Measurements from ENCODE around the gene KCNS1.
A peak's percentile ranks its signal among the peaks of the same experiment; 100 is the strongest.

Gene KCNS1

GRCh38 chr20:45109634-45110033 is 8.7 kb upstream of the KCNS1 start:
- DNase-seq = no peak

DNA sequence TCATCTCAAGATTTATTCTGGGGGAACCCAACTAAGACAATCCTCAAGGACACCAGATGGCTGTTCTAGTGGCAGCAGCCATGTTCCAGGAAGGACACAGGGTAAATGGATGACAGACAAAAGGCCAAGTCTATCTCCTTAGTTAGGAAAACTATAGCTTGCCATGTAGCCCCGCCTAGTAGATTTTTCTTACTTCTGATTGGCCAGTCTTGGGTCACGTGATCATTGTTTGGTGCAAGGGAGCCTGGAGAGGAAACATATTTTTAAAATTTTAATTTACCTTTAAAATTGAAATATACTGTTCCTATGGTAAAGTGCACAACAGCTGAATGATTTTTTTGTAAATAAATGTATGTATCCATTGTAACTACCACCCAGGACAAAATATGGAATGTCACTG is 4.4 kb upstream of the KCNS1 start:
- no peak for DNase-seq

- DNase-seq = no peak
Measured at GRCh38 chr20:45104786-45105185, 3.9 kb upstream of the KCNS1 start.

DNA sequence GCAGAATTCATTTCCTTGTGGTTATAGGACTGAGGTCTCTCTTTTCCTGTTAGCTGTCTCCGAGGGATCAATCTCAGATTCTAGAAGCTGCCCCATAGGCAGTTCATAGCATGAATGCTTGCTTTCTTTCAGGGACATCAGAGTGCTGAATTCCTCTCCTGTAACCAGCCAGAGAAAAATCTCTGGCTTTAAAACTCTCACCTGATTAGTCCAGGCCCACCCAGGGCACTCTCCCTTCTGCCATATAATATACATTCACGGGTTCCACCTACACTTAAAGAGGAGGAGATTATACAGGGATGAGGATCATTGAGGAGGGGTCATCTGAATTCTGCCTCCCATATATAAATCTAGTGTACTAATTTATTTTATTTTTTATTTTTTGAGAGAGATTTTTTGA is 2.1 kb upstream of the KCNS1 start:
- no peak for DNase-seq

GRCh38 chr20:45101333-45101850 is 465 bp upstream of the KCNS1 start:
- DNase-seq = no peak

- no peak for DNase-seq
Measured at GRCh38 chr20:45098103-45098773, 2.7 kb downstream of the KCNS1 start.

DNA sequence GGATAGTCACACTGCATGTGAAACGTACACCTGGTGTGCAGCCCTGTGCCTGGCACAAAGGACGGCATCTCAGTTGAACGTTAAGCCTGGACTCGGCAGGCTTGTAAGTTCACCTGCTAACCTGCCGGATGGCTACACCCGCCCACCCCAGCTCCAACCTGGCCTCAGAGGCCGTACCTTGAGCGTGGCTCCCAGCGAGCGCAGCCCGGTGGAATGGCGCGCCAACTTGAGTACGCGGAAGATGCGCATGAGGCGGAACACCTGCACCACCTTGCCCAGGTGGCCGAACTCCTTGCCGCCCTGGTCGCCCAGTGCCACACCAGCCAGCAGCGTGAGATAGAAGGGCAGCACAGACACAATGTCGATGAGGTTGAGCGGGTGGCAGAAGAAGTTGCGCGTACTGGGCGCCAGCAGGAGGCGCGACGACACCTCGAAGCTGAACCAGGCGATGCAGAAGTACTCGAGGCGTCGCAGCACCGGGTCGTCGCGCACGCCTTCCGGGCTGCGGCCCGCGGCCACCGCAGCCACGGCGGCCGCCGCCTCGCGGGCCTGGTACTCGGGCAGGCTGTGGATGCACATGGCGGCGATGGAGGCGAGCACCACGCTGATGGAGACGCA is 3.3 kb downstream of the KCNS1 start:
- no peak for DNase-seq

- no peak for DNase-seq
Measured at GRCh38 chr20:45096781-45097180, 4.1 kb downstream of the KCNS1 start.

- peak; percentile 76 for DNase-seq
Measured at GRCh38 chr20:45095805-45096238, 5.1 kb downstream of the KCNS1 start.

DNA sequence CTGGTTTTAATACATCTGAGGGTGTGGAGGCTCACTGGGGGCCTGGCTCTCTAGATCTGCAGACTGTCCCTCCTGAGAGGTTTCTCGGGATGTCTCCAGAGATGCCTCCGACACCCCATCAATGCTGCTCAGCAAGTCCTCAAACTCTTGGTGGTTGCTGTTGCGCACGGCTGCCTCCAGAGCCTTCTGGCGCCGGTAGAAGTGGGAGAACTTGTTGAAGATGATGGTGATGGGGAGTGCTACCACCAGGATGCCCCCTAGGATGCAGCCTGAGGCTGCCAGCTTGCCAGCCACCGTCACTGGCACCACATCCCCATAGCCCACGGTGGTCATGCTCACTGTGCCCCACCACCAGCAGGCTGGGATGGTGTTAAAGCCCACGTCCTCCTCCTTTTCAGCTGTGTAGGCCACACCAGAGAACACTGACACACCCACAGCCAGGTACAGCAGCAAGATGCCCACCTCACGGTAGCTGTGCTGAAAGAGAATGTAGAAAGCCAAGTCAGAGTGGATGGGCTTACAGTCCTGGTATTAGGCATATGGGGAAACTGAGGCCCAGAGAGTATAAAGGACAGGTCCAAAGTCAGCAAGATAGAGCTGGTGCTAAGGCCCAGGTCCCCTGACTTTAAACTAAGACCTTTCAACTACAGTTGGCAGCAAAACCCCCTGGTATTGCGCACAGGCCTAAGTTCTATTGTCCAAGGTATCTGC is 5.9 kb downstream of the KCNS1 start:
- DNase-seq = no peak

- DNase-seq = no peak
Measured at GRCh38 chr20:45094201-45094600, 6.7 kb downstream of the KCNS1 start.

DNA sequence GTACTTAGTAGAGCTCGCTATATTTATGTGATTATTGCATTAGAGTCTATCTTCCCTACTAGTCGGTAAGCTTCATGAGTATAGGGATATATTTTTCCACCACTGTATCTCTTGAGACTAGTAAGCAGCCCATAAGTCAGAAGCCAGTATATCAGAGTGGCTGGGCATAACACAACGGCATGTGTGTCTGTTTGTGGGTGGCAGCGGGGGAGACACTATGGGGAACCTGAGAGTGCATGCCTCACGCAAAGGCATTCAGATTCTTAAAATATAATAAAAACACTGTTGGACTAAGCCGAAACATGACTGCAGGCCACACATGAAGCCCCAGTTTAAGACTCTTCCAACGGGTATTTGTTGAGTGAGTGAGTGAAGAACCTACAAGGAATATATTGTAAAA is 8.0 kb downstream of the KCNS1 start:
- DNase-seq = no peak

DNA sequence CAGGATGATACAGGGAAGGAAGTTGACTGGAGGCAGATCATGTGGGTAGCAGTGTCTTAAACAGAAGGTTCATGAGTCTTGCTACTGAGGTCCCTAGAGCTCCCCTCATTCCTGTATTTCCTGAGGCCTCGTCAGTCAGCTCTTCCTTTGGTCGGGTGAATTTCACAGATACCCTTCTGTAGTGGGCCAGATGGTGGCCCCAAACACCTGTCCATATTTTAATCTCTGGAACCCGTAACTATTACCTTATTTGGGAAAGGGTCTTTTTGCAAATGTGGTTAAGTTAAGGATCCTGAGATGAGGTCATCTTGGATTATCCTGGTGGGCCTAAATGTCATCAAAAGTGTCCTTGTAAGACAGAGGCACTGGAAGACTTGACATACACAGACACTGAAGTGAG is 9.6 kb downstream of the KCNS1 start:
- DNase-seq = no peak

GRCh38 chr20:45090481-45090880 is 10.4 kb downstream of the KCNS1 start:
- DNase-seq = no peak

DNA sequence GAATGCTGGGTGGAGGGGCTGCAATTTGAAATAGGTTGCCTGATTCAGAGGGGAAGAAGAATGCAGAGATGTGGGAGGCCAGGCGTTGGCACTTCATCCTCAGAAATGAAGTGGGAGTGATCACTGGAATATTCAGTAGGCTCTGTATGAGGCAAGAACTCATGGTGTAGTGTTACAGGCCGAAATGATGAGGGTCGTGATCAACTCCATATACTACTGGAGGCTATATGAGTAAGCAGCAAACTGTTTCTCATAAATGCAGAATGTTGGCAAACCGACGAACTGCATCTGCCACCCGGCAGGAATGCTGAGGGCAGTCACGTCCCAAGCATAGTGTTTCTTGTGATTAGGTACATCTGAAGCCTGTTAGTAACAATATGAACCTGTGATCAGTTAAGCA is 12.7 kb downstream of the KCNS1 start:
- DNase-seq = no peak

- no peak for DNase-seq
Measured at GRCh38 chr20:45087814-45088213, 13.1 kb downstream of the KCNS1 start.

GRCh38 chr20:45087097-45087790 is 13.7 kb downstream of the KCNS1 start:
- DNase-seq = no peak

DNA sequence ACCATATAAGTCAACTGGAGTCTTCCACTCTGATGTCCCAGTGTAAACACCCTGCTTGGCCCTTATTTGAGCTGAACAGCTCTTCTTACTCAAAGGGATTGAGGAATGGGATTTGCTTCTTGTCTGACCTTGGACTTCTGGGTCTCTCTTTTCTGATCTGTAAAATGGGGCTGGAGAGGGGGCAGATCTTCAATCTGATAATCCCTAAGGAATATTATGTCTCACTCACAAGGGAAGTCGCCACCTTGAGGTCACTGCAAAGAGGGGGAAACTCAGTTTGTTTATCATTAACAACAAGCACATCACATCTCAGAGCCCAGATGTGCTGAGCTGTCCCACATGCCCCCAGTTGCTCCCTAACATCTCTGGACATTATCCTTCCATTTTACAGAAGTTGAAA is 15.1 kb downstream of the KCNS1 start:
- DNase-seq = no peak

GRCh38 chr20:45085289-45085688 is 15.6 kb downstream of the KCNS1 start:
- no peak for DNase-seq

DNA sequence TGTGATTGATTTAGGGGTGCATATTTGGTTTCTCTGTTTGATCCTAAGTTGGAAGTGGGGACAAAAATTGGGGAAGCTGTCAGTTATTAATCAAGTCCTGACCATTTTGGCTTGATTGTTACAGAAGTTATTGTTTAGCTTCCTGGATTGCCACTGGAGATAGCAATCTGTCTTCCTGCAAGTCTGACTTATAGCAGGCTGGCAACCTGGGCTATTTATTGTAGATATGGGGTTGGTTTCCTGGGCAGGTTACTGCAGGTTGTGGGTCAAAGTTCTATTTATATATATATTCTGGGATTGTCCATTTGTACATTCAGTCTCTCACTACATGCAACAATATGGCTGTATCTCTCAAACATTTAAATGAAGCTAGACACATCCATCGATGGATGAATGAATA is 17.8 kb downstream of the KCNS1 start:
- DNase-seq = no peak

- no peak for DNase-seq
Measured at GRCh38 chr20:45082468-45082867, 18.5 kb downstream of the KCNS1 start.

DNA sequence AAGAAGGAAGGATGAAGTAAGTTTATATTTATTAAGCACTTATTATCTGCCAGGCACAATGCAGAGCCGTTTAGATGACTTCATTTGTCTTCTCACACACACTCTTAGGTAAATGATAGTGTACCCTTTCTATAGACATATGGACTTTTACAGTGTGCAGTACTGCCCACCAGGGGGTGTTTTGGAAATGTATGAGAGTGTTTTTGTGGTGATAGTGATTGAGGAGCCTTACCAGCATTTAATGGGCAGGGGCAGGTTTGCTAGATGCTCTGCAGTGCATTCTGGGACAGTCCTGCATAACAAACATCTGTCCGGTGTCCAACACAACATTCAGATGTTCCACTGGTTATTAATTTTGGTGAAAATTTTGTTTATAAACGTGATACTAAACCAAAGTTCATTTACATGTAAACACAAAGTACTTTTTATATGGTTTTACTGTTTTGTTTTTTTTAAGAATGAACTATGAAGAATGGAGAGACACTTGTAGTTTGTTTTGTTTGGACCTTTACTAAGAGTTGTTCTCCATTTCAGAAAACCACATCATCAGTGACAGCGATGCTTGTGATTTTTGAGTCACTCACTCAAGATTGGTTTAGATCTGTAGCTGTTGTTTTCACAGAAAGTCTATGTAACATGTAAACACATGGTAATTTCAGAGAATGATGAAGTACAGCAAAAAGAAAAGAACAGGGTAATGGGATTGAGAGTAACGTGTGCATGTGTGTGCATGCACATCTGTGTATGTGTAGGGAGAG is 19.9 kb downstream of the KCNS1 start:
- no peak for DNase-seq

DNA sequence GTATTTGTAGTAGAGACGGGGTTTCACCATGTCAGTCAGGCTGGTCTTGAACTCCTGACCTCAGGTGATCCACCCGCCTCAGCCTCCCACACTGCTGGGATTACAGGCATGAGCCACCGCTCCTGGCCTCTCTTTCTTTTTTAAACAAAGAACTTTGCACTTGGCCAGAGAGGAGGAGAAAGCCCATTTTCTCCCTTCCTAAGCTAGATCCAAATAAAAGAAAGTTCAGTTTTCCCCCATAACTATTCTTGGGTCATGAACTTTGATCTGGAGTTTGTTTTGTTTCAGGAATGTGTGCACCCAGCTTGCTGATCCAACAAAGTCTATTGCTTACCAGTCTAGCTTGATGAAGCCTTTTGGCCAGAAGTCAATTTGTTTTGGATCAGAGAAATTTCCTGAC is 23.4 kb downstream of the KCNS1 start:
- no peak for DNase-seq

Data from activated CD8-positive, alpha-beta memory T cell treated with anti-CD3 and anti-CD28 coated beads for 24 hours (primary cell).